ENCODE data around the gene ACSBG1. TPM values are rescaled to one million over a fixed set of nuclear protein-coding genes. Genes with fewer than 3 reads are reported as not detected.

The ACSBG1 gene
- total and polyA plus RNA-seq, 2 donors: 0.25 to 1.1 TPM

- 91% methylated on average over 2 of the region's 2 CpGs for WGBS
- no peak for DNase-seq (ENCODE audit: extremely low spot score)
- no peaks in the 10 kb centered on the region for H3K4me1 ChIP-seq (ENCODE audit: insufficient read depth)
- no peak overlapping the region for H3K27ac ChIP-seq (ENCODE audit: low read depth)
- H3K36me3 ChIP-seq (ENCODE audit: insufficient read depth): no peaks in the 10 kb centered on the region
- H3K4me3 ChIP-seq (ENCODE audit: low read depth, low read length): no peak overlapping the region
Observed at GRCh38 chr15:78224023-78224411, 10.3 kb downstream of the ACSBG1 start.

- no peaks in the 10 kb centered on the region for H3K36me3 ChIP-seq (ENCODE audit: insufficient read depth)
- 51% methylated on average over 4 of the region's 4 CpGs for WGBS
- no peak for DNase-seq (ENCODE audit: extremely low spot score)
- no peak overlapping the region for H3K27ac ChIP-seq (ENCODE audit: low read depth)
- H3K4me3 ChIP-seq (ENCODE audit: low read depth, low read length): no peak overlapping the region
- H3K4me1 ChIP-seq (ENCODE audit: insufficient read depth): no peaks in the 10 kb centered on the region
Observed at GRCh38 chr15:78223396-78224022, 10.9 kb downstream of the ACSBG1 start.

GRCh38 chr15:78222745-78223395 lies 11.5 kb downstream of the ACSBG1 start:
- WGBS: 95% methylated on average over 5 of the region's 5 CpGs
- no peaks in the 10 kb centered on the region for H3K4me1 ChIP-seq (ENCODE audit: insufficient read depth)
- H3K4me3 ChIP-seq (ENCODE audit: low read depth, low read length): no peak overlapping the region
- H3K36me3 ChIP-seq (ENCODE audit: insufficient read depth): no peaks in the 10 kb centered on the region
- no peak for DNase-seq (ENCODE audit: extremely low spot score)
- H3K27ac ChIP-seq (ENCODE audit: low read depth): no peak overlapping the region

- no peaks in the 10 kb centered on the region for H3K4me1 ChIP-seq (ENCODE audit: insufficient read depth)
- no peak overlapping the region for H3K4me3 ChIP-seq (ENCODE audit: low read depth, low read length)
- 79% methylated on average over 1 of the region's 1 CpG for WGBS
- no peak overlapping the region for H3K27ac ChIP-seq (ENCODE audit: low read depth)
- DNase-seq (ENCODE audit: extremely low spot score): no peak
- H3K36me3 ChIP-seq (ENCODE audit: insufficient read depth): no peaks in the 10 kb centered on the region
Observed at GRCh38 chr15:78220713-78221112, 13.7 kb downstream of the ACSBG1 start.

GRCh38 chr15:78216276-78217104 lies 17.9 kb downstream of the ACSBG1 start:
- Histone ChIP-seq H3K4me1 (ENCODE audit: insufficient read depth) (no peaks in the 10 kb centered on the region), H3K4me3 (ENCODE audit: low read depth, low read length) (no peak overlapping the region), H3K36me3 (ENCODE audit: insufficient read depth) (no peaks in the 10 kb centered on the region), H3K27ac (ENCODE audit: low read depth) (peak overlapping the region; percentile 51)
- 73% methylated on average over 7 of the region's 7 CpGs for WGBS
- no peak for DNase-seq (ENCODE audit: extremely low spot score)

GRCh38 chr15:78213956-78214355 lies 20.4 kb downstream of the ACSBG1 start:
- Histone ChIP-seq H3K27ac (ENCODE audit: low read depth) (no peak overlapping the region), H3K36me3 (ENCODE audit: insufficient read depth) (no peaks in the 10 kb centered on the region), H3K4me1 (ENCODE audit: insufficient read depth) (no peaks in the 10 kb centered on the region), H3K4me3 (ENCODE audit: low read depth, low read length) (no peak overlapping the region)
- no peak for DNase-seq (ENCODE audit: extremely low spot score)
- WGBS: 92% methylated on average over 4 of the region's 4 CpGs

GRCh38 chr15:78213425-78213750 lies 21.0 kb downstream of the ACSBG1 start:
- Histone ChIP-seq H3K36me3 (ENCODE audit: insufficient read depth) (no peaks in the 10 kb centered on the region), H3K27ac (ENCODE audit: low read depth) (no peak overlapping the region), H3K4me1 (ENCODE audit: insufficient read depth) (no peaks in the 10 kb centered on the region), H3K4me3 (ENCODE audit: low read depth, low read length) (no peak overlapping the region)
- WGBS: 91% methylated on average over 6 of the region's 6 CpGs
- no peak for DNase-seq (ENCODE audit: extremely low spot score)

GRCh38 chr15:78212546-78213424 lies 21.6 kb downstream of the ACSBG1 start:
- DNase-seq (ENCODE audit: extremely low spot score): no peak
- no peaks in the 10 kb centered on the region for H3K36me3 ChIP-seq (ENCODE audit: insufficient read depth)
- whole genome bisulfite sequencing: 50% methylated on average over 17 of the region's 17 CpGs
- no peak overlapping the region for H3K4me3 ChIP-seq (ENCODE audit: low read depth, low read length)
- H3K4me1 ChIP-seq (ENCODE audit: insufficient read depth): no peaks in the 10 kb centered on the region
- H3K27ac ChIP-seq (ENCODE audit: low read depth): peak overlapping the region; percentile 65

GRCh38 chr15:78212008-78212407 lies 22.4 kb downstream of the ACSBG1 start:
- 91% methylated on average over 10 of the region's 10 CpGs for WGBS
- no peak overlapping the region for H3K27ac ChIP-seq (ENCODE audit: low read depth)
- no peak for DNase-seq (ENCODE audit: extremely low spot score)
- no peaks in the 10 kb centered on the region for H3K4me1 ChIP-seq (ENCODE audit: insufficient read depth)
- H3K4me3 ChIP-seq (ENCODE audit: low read depth, low read length): no peak overlapping the region
- no peaks in the 10 kb centered on the region for H3K36me3 ChIP-seq (ENCODE audit: insufficient read depth)

GRCh38 chr15:78211189-78211921 lies 23.0 kb downstream of the ACSBG1 start:
- WGBS: 82% methylated on average over 12 of the region's 12 CpGs
- Histone ChIP-seq H3K4me3 (ENCODE audit: low read depth, low read length) (no peak overlapping the region), H3K27ac (ENCODE audit: low read depth) (peak overlapping the region; percentile 13), H3K36me3 (ENCODE audit: insufficient read depth) (no peaks in the 10 kb centered on the region), H3K4me1 (ENCODE audit: insufficient read depth) (no peaks in the 10 kb centered on the region)
- no peak for DNase-seq (ENCODE audit: extremely low spot score)

GRCh38 chr15:78210349-78210717 lies 24.0 kb downstream of the ACSBG1 start:
- WGBS: 63% methylated on average over 5 of the region's 5 CpGs
- peak overlapping the region; percentile 38 for H3K27ac ChIP-seq (ENCODE audit: low read depth)

GRCh38 chr15:78209646-78210348 lies 24.6 kb downstream of the ACSBG1 start:
- Histone ChIP-seq H3K27ac (ENCODE audit: low read depth) (peak overlapping the region; percentile 79), H3K36me3 (ENCODE audit: insufficient read depth) (no peaks in the 10 kb centered on the region), H3K4me1 (ENCODE audit: insufficient read depth) (no peaks in the 10 kb centered on the region), H3K4me3 (ENCODE audit: low read depth, low read length) (no peak overlapping the region)
- 44% methylated on average over 9 of the region's 9 CpGs for WGBS
- no peak for DNase-seq (ENCODE audit: extremely low spot score)

More at GRCh38 chr15:78210349-78210717, 24.0 kb downstream of the ACSBG1 start:
- Histone ChIP-seq H3K36me3 (ENCODE audit: insufficient read depth) (no peaks in the 10 kb centered on the region), H3K4me3 (ENCODE audit: low read depth, low read length) (no peak overlapping the region), H3K4me1 (ENCODE audit: insufficient read depth) (no peaks in the 10 kb centered on the region)
- no peak for DNase-seq (ENCODE audit: extremely low spot score)

Data from urinary bladder (tissue), 4 donors.